Raji (cell line): ENCODE results near the gene CIRBP.

Source experiments
- POLR2A ChIP-seq: IDR thresholded peaks from 2 replicates; pipeline ENCODE4 v1.6.1; 2011; ENCODE audit warnings: low read depth, low read length, control low read depth; ENCODE audit not compliant: insufficient read depth

The CIRBP gene

GRCh38 chr19:1281569-1282287 is 12.6 kb downstream of the CIRBP start:
- TF ChIP-seq POLR2A, result no peak

DNA sequence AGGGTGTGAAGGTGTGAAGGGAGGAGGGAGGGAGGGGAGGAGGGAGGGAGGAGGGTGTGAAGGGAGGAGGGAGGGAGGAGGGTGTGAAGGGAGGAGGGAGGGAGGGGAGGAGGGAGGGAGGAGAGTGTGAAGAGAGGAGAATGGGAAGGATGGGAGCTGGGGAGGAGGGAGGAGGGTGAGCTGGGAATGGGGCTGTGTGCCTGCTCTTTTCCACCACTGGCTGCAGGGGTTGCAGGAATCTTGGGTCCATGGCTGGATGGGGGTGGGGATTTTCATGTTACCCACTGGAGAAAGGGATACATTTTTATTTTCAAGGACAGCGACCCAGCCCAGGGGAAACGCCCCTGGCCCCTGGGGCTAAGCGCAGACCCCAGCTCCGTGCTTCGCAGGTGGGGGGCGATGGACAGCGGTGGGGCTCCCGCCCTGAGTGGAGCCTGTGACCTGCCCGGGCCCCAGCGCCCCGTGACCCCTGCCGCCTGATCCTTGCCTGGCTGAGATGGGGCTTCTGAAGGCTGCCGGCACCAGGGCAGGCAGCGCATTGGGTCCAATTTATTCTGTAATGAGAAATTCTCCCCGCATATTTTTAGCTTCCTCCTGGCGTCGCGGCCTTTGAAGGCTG is 13.6 kb downstream of the CIRBP start:
- TF ChIP-seq POLR2A, result no peak

DNA sequence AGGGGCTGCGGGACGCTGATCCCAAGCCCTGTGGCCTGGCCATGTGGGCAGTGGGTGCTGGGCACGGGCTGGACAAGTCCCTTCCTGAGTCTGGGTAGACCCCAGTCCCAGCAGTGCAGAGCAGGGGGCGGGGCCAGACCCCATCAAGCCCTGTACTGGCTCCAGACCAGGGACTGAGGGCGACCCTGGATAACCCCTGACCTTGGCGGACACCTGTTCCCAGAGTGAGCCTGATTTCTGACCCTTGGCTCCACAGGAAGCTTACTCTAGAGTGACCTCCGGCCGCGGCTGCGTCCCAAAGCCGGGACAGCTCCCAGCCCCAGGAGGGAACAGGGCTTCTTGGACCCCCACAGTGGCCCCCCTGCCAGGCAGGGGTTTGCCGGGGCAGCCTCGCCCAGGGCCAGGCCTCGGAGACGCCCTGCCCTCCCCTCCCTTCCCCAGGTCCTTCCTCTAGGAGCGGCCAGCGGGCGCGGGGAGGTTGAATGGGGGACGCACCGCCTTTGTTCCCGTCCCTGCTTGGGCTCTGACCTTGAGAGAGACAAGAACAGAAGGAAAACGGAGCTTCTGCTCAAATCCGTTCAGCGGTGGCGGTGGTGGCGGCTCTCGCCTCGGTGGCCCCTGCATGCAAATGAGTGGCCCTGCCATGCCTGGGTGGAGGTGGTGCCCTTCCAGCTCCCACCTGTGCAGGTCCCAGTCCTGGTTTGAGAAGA is 14.2 kb downstream of the CIRBP start:
- no peak for TF ChIP-seq POLR2A

DNA sequence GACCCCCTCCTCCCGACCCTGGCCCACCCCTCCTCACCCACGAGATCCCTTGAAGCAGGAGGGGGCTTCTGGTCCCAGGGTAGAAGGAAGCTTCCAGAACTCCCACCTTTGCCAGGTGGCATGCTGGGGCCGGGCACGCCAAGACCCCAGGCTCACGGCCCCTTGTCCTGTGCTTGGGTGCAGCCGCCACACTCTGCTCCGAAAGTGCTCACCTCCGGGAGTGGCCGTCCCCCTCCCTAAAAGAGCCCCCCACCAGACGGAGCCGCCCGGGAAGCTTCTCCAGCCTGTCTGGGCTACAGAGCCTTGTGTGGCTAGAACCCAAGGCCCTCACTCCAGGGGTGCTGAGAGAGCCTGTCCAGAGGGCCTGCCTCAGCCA is 14.8 kb downstream of the CIRBP start:
- TF ChIP-seq POLR2A, result no peak

DNA sequence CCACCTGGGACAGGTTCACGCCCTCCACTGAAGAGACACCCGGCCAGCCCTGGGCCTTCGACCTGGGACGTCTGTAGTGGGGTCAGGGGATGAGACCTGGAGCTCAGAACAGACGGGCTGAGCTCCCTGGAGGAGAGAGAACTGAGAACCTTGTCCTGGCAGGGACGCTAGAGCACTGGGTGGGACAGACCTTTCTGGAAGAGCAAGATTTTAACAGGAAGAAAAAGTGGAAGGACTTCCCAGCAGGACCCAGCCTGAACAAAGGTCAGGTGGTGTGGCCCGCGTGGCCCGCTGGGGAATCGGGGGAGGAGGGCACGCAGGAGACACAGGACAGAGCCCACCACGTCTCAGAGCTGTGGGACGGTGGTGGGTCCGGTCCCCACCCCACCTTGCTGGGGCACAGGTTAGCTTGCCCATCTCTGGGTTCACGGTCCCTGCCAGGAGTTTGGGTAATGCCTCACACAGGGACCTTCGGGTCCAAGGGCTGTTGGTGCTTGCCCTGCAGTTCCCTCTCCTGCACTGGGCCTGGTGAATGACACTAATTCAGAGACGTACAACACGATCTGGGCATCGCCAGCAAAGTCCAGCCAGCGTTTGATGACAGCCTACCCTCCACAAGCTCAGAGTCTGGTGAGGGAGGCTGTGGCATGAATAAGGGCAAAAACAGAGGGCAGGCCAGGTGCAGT is 15.3 kb downstream of the CIRBP start:
- TF ChIP-seq POLR2A, result no peak

DNA sequence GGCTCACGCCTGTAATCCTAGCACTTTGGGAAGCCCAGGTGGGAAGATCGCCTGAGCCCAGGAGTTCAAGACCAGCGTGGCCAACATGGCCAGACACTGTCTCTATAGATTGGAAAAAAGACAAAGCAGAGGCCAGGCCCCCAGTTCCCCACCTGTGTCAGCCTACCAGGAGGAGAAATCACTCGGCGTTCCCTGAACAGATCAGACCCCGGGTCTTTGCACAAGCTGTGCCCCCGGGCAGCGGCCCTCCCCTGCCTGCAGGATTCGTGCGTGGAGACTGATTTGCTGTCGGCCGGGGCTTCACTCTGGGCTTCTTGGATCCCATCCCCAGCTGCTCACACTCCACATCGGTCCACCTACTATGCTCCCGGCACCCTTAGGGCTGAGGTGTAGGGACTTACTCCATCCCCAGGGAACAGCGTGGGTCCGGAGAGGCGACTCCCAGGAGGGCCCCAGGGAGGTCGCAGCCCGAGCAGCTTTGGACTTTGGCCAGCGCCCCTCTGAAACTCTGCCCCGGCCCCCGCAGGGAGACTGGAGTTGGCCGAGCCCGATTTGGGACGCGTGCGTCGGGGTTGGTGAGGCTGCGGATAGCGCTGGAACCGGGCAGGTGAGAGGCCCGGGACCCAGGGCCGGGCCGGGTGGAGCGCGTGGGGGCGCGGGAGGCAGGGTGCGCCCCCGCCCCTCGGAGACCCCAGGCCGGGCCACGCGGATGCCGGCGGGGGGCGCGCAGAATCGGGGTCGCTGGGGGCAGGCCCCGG is 16.0 kb downstream of the CIRBP start:
- no peak for TF ChIP-seq POLR2A

DNA sequence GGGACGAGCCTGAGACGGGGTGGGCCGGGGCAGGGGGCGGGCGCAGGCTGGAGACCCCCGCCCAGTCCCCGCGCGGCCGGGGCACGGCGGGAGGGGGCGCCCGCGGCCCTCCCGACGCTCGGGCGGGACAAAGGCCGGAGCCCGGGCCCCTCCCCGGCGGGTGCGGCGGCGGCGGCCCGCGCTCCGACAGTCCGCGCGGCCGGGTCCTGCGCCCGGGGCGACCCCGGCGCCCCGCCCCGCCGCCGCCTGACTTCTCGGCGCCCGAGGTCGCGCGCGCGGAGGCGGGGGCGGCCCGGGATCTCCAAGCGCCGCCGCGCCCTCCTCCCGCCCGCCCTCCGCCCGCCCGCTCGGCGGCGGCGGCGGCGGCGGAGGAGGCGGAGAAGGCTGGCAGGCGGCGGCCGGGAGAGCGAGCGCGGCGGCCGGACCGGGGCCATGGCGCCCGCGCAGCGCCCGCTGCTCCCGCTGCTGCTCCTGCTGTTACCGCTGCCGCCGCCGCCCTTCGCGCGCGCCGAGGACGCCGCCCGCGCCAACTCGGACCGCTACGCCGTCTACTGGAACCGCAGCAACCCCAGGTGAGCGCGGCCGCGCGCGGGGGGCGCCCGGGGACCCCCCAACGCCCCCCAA is 16.7 kb downstream of the CIRBP start, which contains the start of gene EFNA2:
EFNA2 (plus strand) TSS at position 137 of the 624 bp plus-strand sequence; CDS start at position 433, 296 bp downstream.
- no peak for TF ChIP-seq POLR2A

GRCh38 chr19:1286487-1287353 is 17.6 kb downstream of the CIRBP start:
- no peak for TF ChIP-seq POLR2A

GRCh38 chr19:1287354-1288225 is 18.5 kb downstream of the CIRBP start:
- no peak for TF ChIP-seq POLR2A

DNA sequence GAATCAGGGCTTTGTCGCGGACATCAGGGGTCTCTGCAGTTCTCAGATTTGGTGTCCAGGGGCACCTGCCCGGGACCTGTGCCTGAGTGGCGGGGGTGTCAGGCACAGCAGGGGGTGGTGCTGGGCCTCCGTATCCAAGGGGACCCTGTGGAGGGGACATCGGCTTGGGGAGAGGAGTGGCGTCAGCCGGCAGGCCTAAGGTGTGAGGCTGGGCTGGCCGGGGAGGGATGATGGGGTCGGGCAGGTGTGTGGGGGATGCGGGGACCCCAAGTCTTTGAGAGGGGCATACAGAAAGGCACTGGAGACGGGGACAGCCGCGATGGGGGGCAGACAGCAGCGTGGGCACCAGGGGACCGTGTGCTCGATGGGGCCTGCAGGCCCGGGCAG is 19.1 kb downstream of the CIRBP start:
- TF ChIP-seq POLR2A, result no peak

- no peak for TF ChIP-seq POLR2A
Measured at GRCh38 chr19:1288833-1289685, 19.9 kb downstream of the CIRBP start.

DNA sequence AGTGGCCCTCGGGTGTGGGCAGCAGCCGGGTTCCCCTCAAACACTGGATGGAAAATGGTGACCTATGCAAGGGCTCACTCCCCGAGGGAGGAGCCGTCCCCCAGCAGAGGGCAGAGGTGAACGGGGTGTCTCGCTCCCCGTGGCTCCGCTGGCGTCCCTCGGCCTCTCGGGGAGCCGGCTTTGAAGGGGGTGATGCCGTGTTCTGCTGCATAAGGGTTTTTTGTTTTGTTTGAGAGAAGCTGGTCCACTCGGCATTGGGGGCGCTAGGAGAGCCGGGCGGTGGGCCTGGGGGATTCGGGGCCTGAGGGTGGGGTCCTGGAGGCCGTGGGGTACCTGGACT is 20.5 kb downstream of the CIRBP start:
- TF ChIP-seq POLR2A, result no peak
